A549 (cell line): ENCODE data around the gene ANKRD63. TPM values are rescaled to one million over a fixed set of nuclear protein-coding genes. Genes with fewer than 3 reads are reported as not detected.

Experiments
- ATAC-seq, 2 experiments: fragments of 200-7000 bp in 1 of 2; fragments of >200 bp in 1 of 2; cut with Nextera tagmentation in 1 of 2; cut with Tn5 transposase in 1 of 2; 3 replicates each; pipeline versions ENCODE4 v1.8.0 to v1.9.1; 2018 to 2020; ENCODE audit warnings: mild to moderate bottlenecking in 1 of 2, moderate library complexity in 1 of 2
- CTCF ChIA-PET: fragments of 300-600 bp; sonication (Branson Sonifier 250); formaldehyde crosslinking; extraction: SDS; loops from one replicate; lab custom pipeline; 2021; ENCODE audit warnings: antibody characterized with exemption, inconsistent platforms; lab: Yijun Ruan, JAX
- POLR2A ChIA-PET: fragments of 350-600 bp; formaldehyde crosslinking; extraction: SDS; loops from one replicate; lab custom pipeline; 2021; ENCODE audit warnings: antibody characterized with exemption, inconsistent platforms; lab: Yijun Ruan, JAX
- DNase-seq, 2 experiments: peaks; one replicate each; pipeline versions ENCODE4 v3.0.0 to v3.0.0-alpha.2; 2011 to 2016; ENCODE audit warnings: low read depth in 1 of 2, low spot score in 1 of 2
- FAIRE-seq: peaks from 2 replicates; lab custom pipeline; 2011; peaks lifted over from hg19 to GRCh38; lab: Jason Lieb, UNC
- H3K27ac ChIP-seq, 2 experiments: fragments of >200 bp; sonication (Bioruptor Twin); formaldehyde crosslinking; 3 replicates each; pipeline ENCODE4 v1.5.1; 2016 to 2017
- H3K4me1 ChIP-seq: fragments of >200 bp; sonication (Bioruptor Twin); formaldehyde crosslinking; 3 replicates; pipeline ENCODE4 v1.6.1; 2016
- H3K4me2 ChIP-seq: fragments of >200 bp; sonication (Bioruptor Twin); formaldehyde crosslinking; 3 replicates; pipeline ENCODE4 v1.6.1; 2016
- H3K4me3 ChIP-seq: fragments of >200 bp; sonication (Bioruptor Twin); formaldehyde crosslinking; 3 replicates; pipeline ENCODE4 v1.5.1; 2016
- H3K9me3 ChIP-seq: fragments of >200 bp; sonication (Bioruptor Twin); formaldehyde crosslinking; 3 replicates; pipeline ENCODE4 v1.6.1; 2016
- BHLHE40 ChIP-seq: IDR thresholded peaks from 2 replicates; pipeline ENCODE4 v1.6.1; 2012; ENCODE audit warnings: low read depth, low read length, inconsistent platforms
- CBX2 ChIP-seq: fragments of 200-600 bp; sonication (generic); IDR thresholded peaks from 2 replicates; pipeline ENCODE4 v1.6.1; 2016; ENCODE audit warnings: low read depth, mild to moderate bottlenecking, borderline replicate concordance
- CBX8 ChIP-seq: fragments of 200-600 bp; sonication (generic); IDR thresholded peaks from 2 replicates; pipeline ENCODE4 v1.6.1; 2016
- CEBPB ChIP-seq, 2 experiments: fragments of >200 bp in 1 of 2; sonication (Bioruptor Twin) in 1 of 2; formaldehyde crosslinking in 1 of 2; IDR thresholded peaks; 2 replicates each; pipeline ENCODE4 v1.6.1; 2012 to 2016
- CHD4 ChIP-seq: fragments of 200-600 bp; sonication (generic); IDR thresholded peaks from 2 replicates; pipeline ENCODE4 v1.6.1; 2016; ENCODE audit warnings: antibody characterized with exemption, mild to moderate bottlenecking, borderline replicate concordance
- ESRRA ChIP-seq: fragments of 150-350 bp; IDR thresholded peaks from 2 replicates; pipeline ENCODE4 v1.6.1; 2014; ENCODE audit warnings: mild to moderate bottlenecking, low read length, borderline replicate concordance
- HOXB13 ChIP-seq: fragments of 250-450 bp; sonication (Bioruptor Pico); IDR thresholded peaks from 2 replicates; pipeline ENCODE4 v1.5.0; 2020; ENCODE audit warnings: low read depth, mild to moderate bottlenecking, moderate library complexity
- HOXB5 ChIP-seq: fragments of 250-450 bp; sonication (Bioruptor Pico); IDR thresholded peaks from 2 replicates; pipeline ENCODE4 v1.5.0; 2020; ENCODE audit warnings: mild to moderate bottlenecking, moderate library complexity
- MAX ChIP-seq: IDR thresholded peaks from 2 replicates; pipeline ENCODE4 v1.6.1; 2012
- MYC ChIP-seq: IDR thresholded peaks from 2 replicates; pipeline ENCODE4 v1.6.1; 2012; ENCODE audit warnings: mild to moderate bottlenecking, inconsistent platforms, low read length, improper control_type of control experiment, borderline replicate concordance
- RCOR1 ChIP-seq: fragments of 150-350 bp; IDR thresholded peaks from 2 replicates; pipeline ENCODE4 v1.6.1; 2014; ENCODE audit warnings: antibody characterized with exemption, low read length, low read depth
- TP53 ChIP-seq: fragments of 250-450 bp; sonication (Bioruptor Pico); IDR thresholded peaks from 2 replicates; pipeline ENCODE4 v1.5.0; 2021; ENCODE audit warnings: mild to moderate bottlenecking, moderate library complexity
- ZFP36 ChIP-seq: fragments of 450-650 bp; IDR thresholded peaks from 2 replicates; pipeline ENCODE4 v1.6.1; 2014; ENCODE audit warnings: borderline replicate concordance; ENCODE audit not compliant: partially characterized antibody
- ZNF302 ChIP-seq: fragments of 250-450 bp; sonication (Bioruptor Pico); IDR thresholded peaks from 2 replicates; pipeline ENCODE4 v1.9.0; 2021; ENCODE audit warnings: inconsistent platforms, mild to moderate bottlenecking, moderate library complexity
- WGBS: methylation state at CpG from one replicate; pipeline ENCODE4 v1.1.6; 2017; ENCODE audit errors: missing lambda C conversion rate; 5-methylcytosine and 5-hydroxymethylcytosine counted together
- polyA plus RNA-seq, 4 experiments: library from polyadenylated mRNA; depleted of rRNA in 3 of 4; stranded (reverse); fragments of >200 nt; fragmentation: RNase III in 1 of 4; extraction: RNeasy Plus Mini Kit Qiagen cat#74134 plus additional on column Dnase treatment in 1 of 4; gene quantifications; 2 replicates in 3 of 4; 3 replicates in 1 of 4; pipeline ENCODE4 v1.2.3, GENCODE V29; 2011 to 2017
- TF ChIP-seq, protein P1 (sequence below): fragments of 200-600 bp; sonication (generic); IDR thresholded peaks from 2 replicates; pipeline ENCODE4 v1.6.1; 2016; ENCODE audit warnings: antibody characterized with exemption, mild to moderate bottlenecking, moderate library complexity
- TF ChIP-seq, protein P2 (sequence below): fragments of >200 bp; sonication (Bioruptor Twin); formaldehyde crosslinking; IDR thresholded peaks from 3 replicates; pipeline ENCODE4 v1.6.1; 2016
- TF ChIP-seq, protein P3 (sequence below): fragments of 250-450 bp; sonication (Bioruptor Pico); IDR thresholded peaks from 2 replicates; pipeline ENCODE4 v1.5.0; 2020; ENCODE audit warnings: low read depth, mild to moderate bottlenecking, moderate library complexity
- TF ChIP-seq, protein P4 (sequence below): IDR thresholded peaks from 2 replicates; pipeline ENCODE4 v1.6.1; 2012; ENCODE audit warnings: low read depth, borderline replicate concordance

Gene ANKRD63
- polyA plus RNA-seq, 2 of the 4 experiments (the other 2 are of a cell fraction): 0.25 TPM; not detected in 1

DNA sequence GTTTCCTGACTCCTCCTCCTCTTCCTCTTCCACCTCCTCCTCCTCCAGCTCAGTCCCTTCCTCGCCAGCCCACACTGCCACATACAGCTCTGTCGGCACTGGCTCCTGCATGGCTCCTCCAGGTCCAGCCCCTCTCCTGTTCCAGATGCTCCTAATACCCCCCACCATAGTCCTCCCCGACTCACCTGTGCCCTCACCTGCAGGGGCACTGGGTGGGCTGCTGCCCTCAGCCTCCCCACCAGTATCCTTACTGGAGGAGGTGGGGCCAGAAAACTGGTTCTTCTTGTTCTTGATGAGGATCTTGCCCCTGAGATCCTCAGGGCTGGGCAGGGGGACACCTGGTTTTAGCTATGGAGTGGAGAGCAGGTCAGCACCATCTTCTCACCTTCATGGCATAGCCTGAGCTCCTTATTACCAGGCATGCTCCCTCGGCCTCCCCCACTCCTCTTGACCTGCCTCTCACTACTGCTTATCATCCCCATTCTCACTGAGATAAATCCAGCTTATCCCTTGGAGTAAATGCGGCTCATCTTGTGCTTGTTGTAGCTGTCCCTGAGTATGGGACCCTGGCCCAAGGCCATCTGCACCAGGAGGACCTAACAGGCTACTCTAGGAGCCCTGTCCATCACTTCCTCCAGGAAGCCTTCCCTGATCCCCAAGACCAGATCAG, 13.8 kb upstream of the ANKRD63 start:
- no peak overlapping the region for H3K27ac ChIP-seq
- WGBS: 66% methylated on average over 4 of the region's 5 CpGs
- H3K4me1 ChIP-seq: no peaks in the 10 kb centered on the region
- FAIRE-seq: no peak
- peaks cover 6% of the 10 kb centered on the region; the same call in 2 of the 3 replicates for H3K9me3 ChIP-seq
- no peak for TF ChIP-seq ZFP36
- no peak for TF ChIP-seq BHLHE40
- TF ChIP-seq, protein P1, sequence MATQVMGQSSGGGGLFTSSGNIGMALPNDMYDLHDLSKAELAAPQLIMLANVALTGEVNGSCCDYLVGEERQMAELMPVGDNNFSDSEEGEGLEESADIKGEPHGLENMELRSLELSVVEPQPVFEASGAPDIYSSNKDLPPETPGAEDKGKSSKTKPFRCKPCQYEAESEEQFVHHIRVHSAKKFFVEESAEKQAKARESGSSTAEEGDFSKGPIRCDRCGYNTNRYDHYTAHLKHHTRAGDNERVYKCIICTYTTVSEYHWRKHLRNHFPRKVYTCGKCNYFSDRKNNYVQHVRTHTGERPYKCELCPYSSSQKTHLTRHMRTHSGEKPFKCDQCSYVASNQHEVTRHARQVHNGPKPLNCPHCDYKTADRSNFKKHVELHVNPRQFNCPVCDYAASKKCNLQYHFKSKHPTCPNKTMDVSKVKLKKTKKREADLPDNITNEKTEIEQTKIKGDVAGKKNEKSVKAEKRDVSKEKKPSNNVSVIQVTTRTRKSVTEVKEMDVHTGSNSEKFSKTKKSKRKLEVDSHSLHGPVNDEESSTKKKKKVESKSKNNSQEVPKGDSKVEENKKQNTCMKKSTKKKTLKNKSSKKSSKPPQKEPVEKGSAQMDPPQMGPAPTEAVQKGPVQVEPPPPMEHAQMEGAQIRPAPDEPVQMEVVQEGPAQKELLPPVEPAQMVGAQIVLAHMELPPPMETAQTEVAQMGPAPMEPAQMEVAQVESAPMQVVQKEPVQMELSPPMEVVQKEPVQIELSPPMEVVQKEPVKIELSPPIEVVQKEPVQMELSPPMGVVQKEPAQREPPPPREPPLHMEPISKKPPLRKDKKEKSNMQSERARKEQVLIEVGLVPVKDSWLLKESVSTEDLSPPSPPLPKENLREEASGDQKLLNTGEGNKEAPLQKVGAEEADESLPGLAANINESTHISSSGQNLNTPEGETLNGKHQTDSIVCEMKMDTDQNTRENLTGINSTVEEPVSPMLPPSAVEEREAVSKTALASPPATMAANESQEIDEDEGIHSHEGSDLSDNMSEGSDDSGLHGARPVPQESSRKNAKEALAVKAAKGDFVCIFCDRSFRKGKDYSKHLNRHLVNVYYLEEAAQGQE: no peak
- TF ChIP-seq ZNF302: no peak
- TF ChIP-seq HOXB5 (CRISPR knock-in tag): no peak
- no peak for TF ChIP-seq TP53 (CRISPR knock-in tag)
- TF ChIP-seq, all 56 proteins: peak for 0
- DNase-seq: no peak
- POLR2A ChIA-PET: no interaction called here
- no peak overlapping the region for H3K4me3 ChIP-seq
- no peak for ATAC-seq
- CTCF ChIA-PET: interaction anchor here (1.1 to 1.6 kb wide), 6 partner anchors 13 to 80 kb away, joined by 3 to 7 read pairs (median 4); partner anchors contain the start of gene ANKRD63
- no peak overlapping the region for H3K4me2 ChIP-seq

- no peak overlapping the region for H3K4me3 ChIP-seq
- no peak for FAIRE-seq
- no peak overlapping the region for H3K27ac ChIP-seq
- 41% methylated on average over 9 of the region's 12 CpGs for WGBS
- TF ChIP-seq ESRRA: no peak
- TF ChIP-seq CEBPB (IDR thresholded peaks at IDR 0.05): no peak
- DNase-seq: no peak
- no peaks in the 10 kb centered on the region for H3K4me1 ChIP-seq
- H3K9me3 ChIP-seq: peaks cover 6% of the 10 kb centered on the region; the same call in 2 of the 3 replicates
- ATAC-seq: no peak
- H3K4me2 ChIP-seq: no peak overlapping the region
- CTCF ChIA-PET: interaction anchor here (1.1 to 1.6 kb wide), 7 partner anchors 14 to 79 kb away, joined by 3 to 7 read pairs (median 3); no protein-coding TSS in a partner anchor
- POLR2A ChIA-PET: no interaction called here
Measured at GRCh38 chr15:40295877-40296560, 13.2 kb upstream of the ANKRD63 start.

DNA sequence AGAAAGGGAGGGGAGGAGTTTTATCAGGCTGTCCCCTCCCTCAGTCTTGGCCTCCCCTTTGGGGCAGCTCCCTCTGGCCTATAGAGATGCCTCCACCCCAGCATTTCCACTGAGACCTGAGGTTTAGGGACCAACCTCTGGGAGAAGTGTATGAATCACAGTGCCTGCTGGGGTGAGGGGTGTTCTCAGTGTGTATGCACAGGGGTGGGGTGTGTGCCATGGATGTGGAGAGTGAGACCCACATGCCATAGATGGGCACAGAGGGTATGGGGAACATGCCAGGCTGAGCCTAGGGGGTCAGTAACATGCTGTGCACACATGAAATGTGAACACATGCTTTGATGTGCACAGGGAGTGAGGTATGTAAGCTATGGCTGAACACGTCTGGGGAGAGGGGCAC, 12.4 kb upstream of the ANKRD63 start:
- no peak overlapping the region for H3K27ac ChIP-seq
- TF ChIP-seq MYC (no peak), CBX2 (no peak), HOXB13 (CRISPR knock-in tag) (no peak), MAX (no peak), RCOR1 (no peak), CHD4 (no peak), CBX8 (no peak)
- TF ChIP-seq, protein P2, sequence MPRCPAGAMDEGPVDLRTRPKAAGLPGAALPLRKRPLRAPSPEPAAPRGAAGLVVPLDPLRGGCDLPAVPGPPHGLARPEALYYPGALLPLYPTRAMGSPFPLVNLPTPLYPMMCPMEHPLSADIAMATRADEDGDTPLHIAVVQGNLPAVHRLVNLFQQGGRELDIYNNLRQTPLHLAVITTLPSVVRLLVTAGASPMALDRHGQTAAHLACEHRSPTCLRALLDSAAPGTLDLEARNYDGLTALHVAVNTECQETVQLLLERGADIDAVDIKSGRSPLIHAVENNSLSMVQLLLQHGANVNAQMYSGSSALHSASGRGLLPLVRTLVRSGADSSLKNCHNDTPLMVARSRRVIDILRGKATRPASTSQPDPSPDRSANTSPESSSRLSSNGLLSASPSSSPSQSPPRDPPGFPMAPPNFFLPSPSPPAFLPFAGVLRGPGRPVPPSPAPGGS: no peak
- TF ChIP-seq, protein P3, sequence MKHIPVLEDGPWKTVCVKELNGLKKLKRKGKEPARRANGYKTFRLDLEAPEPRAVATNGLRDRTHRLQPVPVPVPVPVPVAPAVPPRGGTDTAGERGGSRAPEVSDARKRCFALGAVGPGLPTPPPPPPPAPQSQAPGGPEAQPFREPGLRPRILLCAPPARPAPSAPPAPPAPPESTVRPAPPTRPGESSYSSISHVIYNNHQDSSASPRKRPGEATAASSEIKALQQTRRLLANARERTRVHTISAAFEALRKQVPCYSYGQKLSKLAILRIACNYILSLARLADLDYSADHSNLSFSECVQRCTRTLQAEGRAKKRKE (CRISPR knock-in tag): no peak
- TF ChIP-seq, protein P4, sequence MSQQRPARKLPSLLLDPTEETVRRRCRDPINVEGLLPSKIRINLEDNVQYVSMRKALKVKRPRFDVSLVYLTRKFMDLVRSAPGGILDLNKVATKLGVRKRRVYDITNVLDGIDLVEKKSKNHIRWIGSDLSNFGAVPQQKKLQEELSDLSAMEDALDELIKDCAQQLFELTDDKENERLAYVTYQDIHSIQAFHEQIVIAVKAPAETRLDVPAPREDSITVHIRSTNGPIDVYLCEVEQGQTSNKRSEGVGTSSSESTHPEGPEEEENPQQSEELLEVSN: no peak
- ATAC-seq: no peak
- H3K4me1 ChIP-seq: no peaks in the 10 kb centered on the region
- WGBS: 8% methylated on average over 1 of the region's 1 CpG
- POLR2A ChIA-PET: no interaction called here
- FAIRE-seq: no peak
- peaks cover under 1% of the 10 kb centered on the region; the same call in 1 of the 3 replicates for H3K9me3 ChIP-seq
- no peak for DNase-seq
- H3K4me3 ChIP-seq: no peak overlapping the region
- H3K4me2 ChIP-seq: no peak overlapping the region
- CTCF ChIA-PET: interaction anchor here (1.0 to 1.6 kb wide), 6 partner anchors 14 to 78 kb away, joined by 3 to 5 read pairs (median 4); no protein-coding TSS in a partner anchor
